IPS-18c (cell line): ENCODE data around the gene PBX3.

Source experiments
- H3K4me3 ChIP-seq: 2 replicates; pipeline ENCODE4 v1.7.0; 2013; ENCODE audit warnings: low read depth, mild to moderate bottlenecking, low read length, moderate library complexity; ENCODE audit not compliant: insufficient read depth
- H3K9me3 ChIP-seq: one replicate; pipeline ENCODE4 v1.6.1; 2013; ENCODE audit warnings: mild to moderate bottlenecking, low read length, moderate library complexity; ENCODE audit not compliant: control insufficient read depth, insufficient read depth

Gene PBX3

GRCh38 chr9:125747053-125747764 is at the start of gene PBX3:
Gene PBX3, plus strand, starts transcription at chr9:125747373.
- peak within 1 kb of the TSS; percentile 97 for H3K4me3 ChIP-seq
- no peaks in the 10 kb centered on the region for H3K9me3 ChIP-seq

DNA sequence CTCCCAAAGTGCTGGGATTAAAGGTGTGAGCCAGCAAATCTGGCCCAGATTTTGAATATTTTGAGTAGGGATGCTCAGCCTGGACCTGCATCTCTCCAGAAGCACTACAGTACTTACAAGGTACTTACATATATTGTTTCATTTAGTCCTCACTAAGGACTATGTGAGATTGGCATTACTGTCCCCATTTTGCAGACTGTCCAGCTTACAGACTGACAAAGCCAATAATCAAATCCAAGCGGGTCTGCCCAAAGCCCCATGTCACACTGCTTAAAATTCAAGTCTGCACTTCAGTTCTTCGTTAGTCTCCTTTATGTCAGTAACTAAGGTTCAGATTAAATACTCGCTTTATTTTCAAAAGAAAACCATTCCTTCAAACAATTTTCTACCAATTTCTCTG is 47.3 kb upstream of the PBX3 start:
- H3K4me3 ChIP-seq, result no peak overlapping the region

DNA sequence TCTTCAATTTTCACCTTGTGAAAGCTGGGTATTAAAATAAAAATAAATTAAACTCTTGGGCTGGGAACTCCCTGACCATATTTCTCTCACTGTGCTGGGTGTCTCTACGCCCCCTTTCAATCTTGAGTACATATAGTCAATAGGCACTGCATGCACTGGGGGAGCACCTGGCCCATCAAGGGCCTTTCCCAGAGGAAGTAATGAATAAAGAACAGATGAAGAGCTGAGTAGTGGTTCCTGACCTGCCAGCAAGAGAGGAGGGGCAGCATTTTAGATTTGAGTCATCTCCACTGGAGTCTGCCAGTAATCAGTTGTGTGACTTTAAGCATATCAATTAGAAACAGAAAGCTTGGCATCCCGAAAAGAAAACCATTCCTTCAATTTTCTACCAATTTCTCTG is 46.4 kb upstream of the PBX3 start:
- no peak overlapping the region for H3K4me3 ChIP-seq
- H3K9me3 ChIP-seq, result no peaks in the 10 kb centered on the region

More for the DNA sequence above, 47.3 kb upstream of the PBX3 start:
- no peaks in the 10 kb centered on the region for H3K9me3 ChIP-seq

DNA sequence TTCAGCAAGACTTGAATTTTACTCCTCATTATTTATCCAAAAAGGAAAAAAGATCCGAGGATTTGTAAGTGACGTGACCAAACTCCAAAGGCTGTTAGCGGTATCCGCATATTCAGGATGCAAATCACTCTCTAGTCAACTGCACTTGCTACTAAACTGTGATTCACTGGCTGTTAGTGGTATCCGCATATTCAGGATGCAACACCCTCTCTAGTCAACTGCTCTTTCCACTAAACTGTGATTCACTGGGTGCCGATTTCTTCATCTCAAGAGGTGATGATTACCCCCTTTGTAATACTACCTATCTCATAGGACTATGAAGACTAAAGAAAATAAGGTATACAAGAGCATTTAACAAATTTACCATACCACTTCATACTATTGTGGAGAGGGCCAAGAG is 45.8 kb upstream of the PBX3 start:
- no peaks in the 10 kb centered on the region for H3K9me3 ChIP-seq

DNA sequence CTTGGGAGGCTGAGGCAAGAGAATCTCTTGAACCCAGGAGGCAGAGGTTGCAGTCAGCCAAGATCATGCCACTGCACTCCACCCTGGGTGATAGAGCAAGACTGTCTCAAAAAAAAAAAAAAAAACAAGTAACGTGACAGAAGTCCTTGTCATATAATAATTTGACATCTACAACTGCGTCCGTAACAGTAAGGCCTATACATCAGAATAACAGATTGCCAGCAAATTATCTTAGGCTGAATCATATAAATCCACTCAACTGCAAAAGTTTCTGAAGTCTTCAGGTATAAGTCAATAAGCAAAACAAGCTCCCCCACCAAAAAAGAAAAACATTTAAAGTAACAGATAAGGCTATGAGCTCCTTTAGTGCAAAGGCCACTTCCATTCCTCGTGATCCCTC is 43.5 kb upstream of the PBX3 start:
- Histone ChIP-seq H3K9me3 (no peaks in the 10 kb centered on the region), H3K4me3 (no peak overlapping the region)

More for the DNA sequence above, 45.8 kb upstream of the PBX3 start:
- H3K4me3 ChIP-seq, result no peak overlapping the region

GRCh38 chr9:125705893-125706292 is 41.3 kb upstream of the PBX3 start:
- H3K4me3 ChIP-seq, result peak overlapping the region; percentile 91
- H3K9me3 ChIP-seq, result no peaks in the 10 kb centered on the region

DNA sequence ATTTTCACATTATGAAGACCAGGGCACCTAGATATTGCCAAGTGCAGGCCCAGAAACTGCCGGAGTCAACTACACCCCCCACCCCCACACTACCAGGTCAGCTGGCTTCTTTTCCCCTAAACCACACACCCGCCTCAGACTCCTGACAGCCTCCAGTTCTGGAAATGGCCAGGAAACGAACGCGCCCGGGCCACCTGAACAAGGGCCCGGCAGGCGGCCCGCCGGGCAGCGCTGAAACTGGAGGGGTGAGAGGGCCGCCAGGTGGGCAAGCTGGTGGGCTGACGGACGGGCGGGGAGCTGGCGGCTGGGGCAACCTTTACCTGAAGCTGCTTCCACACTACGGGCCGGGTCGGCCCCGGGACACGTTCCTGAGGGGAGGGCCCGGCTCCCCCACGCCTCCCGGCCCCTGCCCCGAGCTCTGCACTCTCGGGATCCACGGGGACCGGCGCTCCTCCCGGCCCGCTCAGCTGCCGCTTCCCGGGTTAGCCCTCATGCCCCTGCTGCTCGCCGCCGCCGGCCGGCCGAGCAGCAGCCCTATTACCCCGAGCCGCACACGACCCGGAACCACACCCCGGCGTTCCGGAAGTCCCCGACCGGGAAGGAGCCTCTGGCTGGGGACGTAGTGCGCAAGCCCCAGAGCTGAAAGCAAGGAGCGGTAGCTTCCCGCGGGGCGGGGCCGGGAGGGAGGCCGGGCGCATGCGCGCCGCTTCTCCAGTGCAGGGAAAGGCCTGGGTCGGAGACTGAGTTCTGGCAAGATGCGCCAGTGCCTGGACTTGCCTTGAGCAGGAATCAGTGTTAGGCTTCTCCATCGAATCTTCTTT is 40.3 kb upstream of the PBX3 start, which contains the start of gene MAPKAP1:
MAPKAP1 (minus strand) TSS at position 558 of the 821 bp plus-strand sequence. CDS start 34,634 bp downstream, outside the sequence.
- Histone ChIP-seq H3K9me3 (no peaks in the 10 kb centered on the region), H3K4me3 (peak within 1 kb of the TSS; percentile 91)

DNA sequence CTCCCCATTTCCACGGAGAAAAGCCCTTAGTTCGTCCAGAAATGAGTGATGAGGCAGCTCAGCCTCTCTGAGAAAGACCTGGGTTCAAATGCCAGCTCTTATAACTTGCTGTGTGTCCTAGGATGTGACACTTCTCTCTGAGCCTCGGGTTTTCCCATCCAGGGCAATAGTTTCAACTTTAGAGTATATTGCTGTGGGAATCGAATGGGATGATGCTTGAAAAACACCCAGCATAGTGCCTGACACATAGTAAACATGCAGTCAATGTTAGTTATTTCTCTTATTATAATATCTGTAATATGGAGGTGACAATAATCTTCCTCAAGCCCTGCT is 39.7 kb upstream of the PBX3 start:
- Histone ChIP-seq H3K4me3 (no peak overlapping the region; the same call in 1 of the 2 replicates), H3K9me3 (no peaks in the 10 kb centered on the region)

- Histone ChIP-seq H3K4me3 (no peak overlapping the region), H3K9me3 (no peaks in the 10 kb centered on the region)
Measured at GRCh38 chr9:125726456-125727132, 20.6 kb upstream of the PBX3 start.

DNA sequence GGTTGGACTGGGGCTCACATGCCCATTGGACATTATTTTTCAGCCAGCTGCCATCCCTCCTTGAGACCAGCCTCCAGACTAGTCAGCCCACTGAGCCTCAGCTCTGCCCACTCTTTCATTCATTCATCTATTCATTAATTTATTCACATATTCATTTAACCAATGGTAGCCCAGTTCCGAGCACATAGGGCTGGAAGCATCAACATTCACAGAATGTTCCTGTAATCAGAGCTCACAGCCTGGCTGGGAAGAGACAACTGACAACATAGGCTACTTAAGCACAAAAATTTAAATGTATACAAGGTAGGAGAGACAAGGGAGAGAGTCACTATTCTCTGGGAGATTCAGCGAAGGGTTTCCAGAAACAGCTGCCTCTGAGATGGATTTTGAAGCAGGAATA is 17.0 kb upstream of the PBX3 start:
- Histone ChIP-seq H3K9me3 (no peaks in the 10 kb centered on the region), H3K4me3 (no peak overlapping the region)

DNA sequence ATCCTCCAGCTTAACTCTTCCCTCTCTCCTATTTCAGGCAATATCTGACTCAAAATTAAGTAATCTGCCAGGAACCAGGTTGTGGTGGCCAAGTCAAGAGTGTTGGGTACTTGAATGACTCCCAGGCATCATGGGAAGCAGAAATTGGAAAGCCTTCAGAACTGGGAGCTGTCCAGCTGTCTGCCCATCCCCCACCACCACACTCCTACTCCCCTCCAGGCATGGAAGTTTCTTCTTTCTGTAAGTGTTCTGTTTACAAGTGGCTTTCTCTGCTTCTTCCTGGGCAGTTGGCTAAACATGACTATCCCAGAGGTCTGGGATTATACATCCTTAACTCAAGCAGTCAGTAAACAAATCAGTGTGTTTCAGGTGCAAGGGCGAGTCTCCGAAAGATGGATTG is 14.6 kb upstream of the PBX3 start:
- H3K4me3 ChIP-seq, result no peak overlapping the region
- H3K9me3 ChIP-seq, result no peaks in the 10 kb centered on the region

- Histone ChIP-seq H3K4me3 (no peak overlapping the region), H3K9me3 (no peaks in the 10 kb centered on the region)
Measured at GRCh38 chr9:125739436-125739835, 7.7 kb upstream of the PBX3 start.

- Histone ChIP-seq H3K9me3 (no peaks in the 10 kb centered on the region), H3K4me3 (no peak overlapping the region)
Measured at GRCh38 chr9:125742657-125743056, 4.5 kb upstream of the PBX3 start.

DNA sequence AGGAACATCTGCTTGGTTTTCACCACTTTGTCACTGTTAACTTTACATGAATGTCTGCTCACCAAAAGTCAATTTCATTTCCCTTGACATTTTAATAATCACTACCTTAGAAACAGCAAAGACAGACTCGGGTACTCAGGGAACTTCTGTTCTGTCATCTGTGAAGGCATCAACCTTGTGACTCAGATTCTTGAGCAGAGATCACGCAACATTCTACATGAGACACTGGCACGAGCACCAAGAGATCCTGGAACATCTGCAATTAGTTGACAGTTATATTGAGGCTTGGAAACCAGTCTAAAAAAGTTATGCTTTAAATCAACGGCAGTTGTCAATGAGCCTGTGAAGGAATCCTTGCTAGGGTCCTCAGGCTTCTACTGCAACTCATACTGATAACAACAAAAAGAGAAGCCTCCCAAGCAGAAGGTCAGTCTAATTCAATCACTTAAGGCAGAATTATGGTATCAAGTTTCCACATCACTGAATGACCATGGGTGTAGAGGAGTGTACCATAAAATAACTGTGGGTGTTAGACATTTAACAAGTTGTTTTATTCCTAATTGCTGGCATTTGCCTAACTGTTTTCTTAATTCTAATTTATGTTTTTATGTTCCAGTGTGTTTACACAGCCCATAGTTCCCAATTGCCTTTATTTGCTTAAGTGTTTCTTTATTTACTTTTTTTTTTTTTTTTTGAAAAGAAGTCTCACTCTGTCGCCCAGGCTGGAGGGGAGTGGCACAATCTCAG is 3.3 kb upstream of the PBX3 start:
- no peak overlapping the region for H3K4me3 ChIP-seq

DNA sequence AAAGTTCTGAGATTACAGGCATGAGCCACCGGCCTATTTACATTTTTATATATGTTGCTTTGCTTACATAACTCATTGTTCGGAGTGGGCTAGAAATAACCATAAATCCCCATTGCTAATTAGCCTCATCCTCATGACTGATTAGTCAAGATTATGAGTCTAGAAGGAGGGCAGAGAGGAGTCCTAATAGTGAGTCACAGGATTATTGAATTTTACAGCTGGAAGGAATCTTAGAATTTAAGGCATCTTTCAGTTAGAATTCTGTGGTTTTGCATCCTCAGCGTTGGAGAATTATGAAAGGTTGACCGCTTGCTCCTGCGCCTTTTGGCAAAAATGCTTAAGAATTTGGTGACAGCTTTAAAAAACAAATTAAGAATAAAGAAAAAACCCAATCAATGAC is 2.6 kb upstream of the PBX3 start:
- Histone ChIP-seq H3K9me3 (no peaks in the 10 kb centered on the region), H3K4me3 (no peak overlapping the region)

More for the DNA sequence above, 3.3 kb upstream of the PBX3 start:
- H3K9me3 ChIP-seq, result no peaks in the 10 kb centered on the region

DNA sequence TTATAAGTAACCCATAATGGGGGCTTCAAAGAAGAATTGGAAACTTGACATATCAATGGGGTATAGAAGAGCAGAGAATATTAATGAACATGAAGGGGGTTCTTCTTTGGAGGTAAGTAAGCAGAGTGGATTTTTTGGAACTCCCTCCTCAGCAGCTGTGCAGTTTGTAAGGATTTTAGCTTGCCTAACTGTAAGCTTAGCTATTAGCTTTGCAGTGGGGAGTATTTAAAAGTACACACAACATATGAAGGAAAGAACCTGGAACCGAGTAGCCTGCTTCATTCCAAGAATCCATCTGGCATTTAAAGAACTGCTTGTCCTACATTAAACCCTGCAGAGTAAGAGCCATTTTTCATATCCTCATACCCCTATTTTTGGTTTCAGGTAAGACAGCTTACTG is 2.2 kb upstream of the PBX3 start:
- Histone ChIP-seq H3K9me3 (no peaks in the 10 kb centered on the region), H3K4me3 (no peak overlapping the region)

DNA sequence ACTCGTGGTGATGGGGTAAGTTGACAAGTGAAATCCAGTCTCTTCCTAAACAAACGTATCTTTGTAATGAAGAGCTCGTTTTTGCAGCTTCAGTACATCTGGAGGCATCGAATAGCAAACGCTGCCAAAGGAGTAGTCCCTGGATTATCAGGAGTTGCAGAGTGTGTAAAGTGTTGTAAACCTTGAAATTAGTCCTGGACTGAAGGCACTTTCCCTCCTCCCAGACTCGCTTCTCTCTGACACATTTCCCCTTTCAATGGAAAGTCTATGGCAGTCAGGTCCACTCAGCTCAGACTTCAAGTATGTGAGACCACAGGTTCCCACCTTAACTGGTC is 1.5 kb upstream of the PBX3 start:
- Histone ChIP-seq H3K9me3 (no peaks in the 10 kb centered on the region), H3K4me3 (peak overlapping the region; percentile 56; the same call in 1 of the 2 replicates)
